B cell (primary cell): ENCODE data around the gene MCOLN3. TPM values are rescaled to one million over a fixed set of nuclear protein-coding genes. Genes with fewer than 3 reads are reported as not detected.

Experiments
- ATAC-seq: fragments of 200-7000 bp; cut with Tn5 transposase; one replicate; pipeline ENCODE4 v1.10.0; 2021; ENCODE audit warnings: low read depth, mild to moderate bottlenecking, moderate number of reproducible peaks, moderate library complexity
- CTCF ChIA-PET: fragments of 350-600 bp; sonication (Branson Sonifier 250); formaldehyde crosslinking; loops from one replicate; lab custom pipeline; 2021; ENCODE audit warnings: antibody characterized with exemption, inconsistent platforms; lab: Charles Lee
- POLR2A ChIA-PET: fragments of 350-600 bp; sonication (Branson Sonifier 250); formaldehyde crosslinking; loops from one replicate; lab custom pipeline; 2021; ENCODE audit warnings: antibody characterized with exemption; lab: Charles Lee
- DNase-seq: peaks from one replicate; pipeline ENCODE4 v3.0.0; 2013
- H2AFZ ChIP-seq: 2 replicates; pipeline ENCODE4 v1.6.1; 2012; ENCODE audit warnings: mild to moderate bottlenecking, low read depth, low read length; ENCODE audit not compliant: insufficient read depth, poor library complexity, severe bottlenecking
- H3K27ac ChIP-seq, 2 donors: 1 replicate in 1 of 2; 2 replicates in 1 of 2; pipeline ENCODE4 v1.5.1; 2012 to 2013; ENCODE audit warnings: low read length in 2 of 2, mild to moderate bottlenecking in 2 of 2, moderate library complexity in 1 of 2
- H3K27me3 ChIP-seq, 4 experiments: fragments of 200-600 bp in 1 of 4; sonication (generic) in 1 of 4; replicated peaks in 1 of 4; 1 replicate in 2 of 4; 2 replicates in 2 of 4; pipeline versions ENCODE4 v1.6.1 to v1.7.0; 2013 to 2016; ENCODE audit warnings: low read length in 3 of 4, mild to moderate bottlenecking in 2 of 4, mixed read lengths in 1 of 4, moderate library complexity in 1 of 4; ENCODE audit not compliant: insufficient read depth in 4 of 4, control insufficient read depth in 3 of 4; ENCODE audit errors: control extremely low read depth in 1 of 4
- H3K36me3 ChIP-seq, 2 experiments: replicated peaks in 1 of 2; 1 replicate in 1 of 2; 2 replicates in 1 of 2; pipeline versions ENCODE4 v1.6.1 to v1.7.1; 2013; ENCODE audit warnings: low read length in 1 of 2; ENCODE audit not compliant: insufficient read depth in 2 of 2, control insufficient read depth in 1 of 2; ENCODE audit errors: control extremely low read depth in 1 of 2, extremely low read depth in 1 of 2
- H3K4me1 ChIP-seq, 2 donors: fragments of 200-600 bp in 1 of 2; sonication (generic) in 1 of 2; 1 replicate in 1 of 2; 2 replicates in 1 of 2; pipeline versions ENCODE4 v1.5.1 to v1.6.1; 2013 to 2017; ENCODE audit warnings: low read length in 2 of 2; ENCODE audit not compliant: control insufficient read depth in 2 of 2, insufficient read depth in 2 of 2
- H3K4me2 ChIP-seq: replicated peaks from 2 replicates; pipeline ENCODE3; 2012; ENCODE audit warnings: mild to moderate bottlenecking, low read depth, low read length; ENCODE audit not compliant: poor library complexity, severe bottlenecking
- H3K4me3 ChIP-seq, 5 experiments: fragments of 200-600 bp in 1 of 5; sonication (generic) in 1 of 5; 1 replicate in 3 of 5; 2 replicates in 2 of 5; pipeline versions ENCODE4 v1.5.1 to v1.7.0; 2011 to 2016; ENCODE audit warnings: low read length in 4 of 5, mild to moderate bottlenecking in 4 of 5, low read depth in 2 of 5, control low read depth in 1 of 5, moderate library complexity in 1 of 5; ENCODE audit not compliant: insufficient read depth in 1 of 5; ENCODE audit errors: control extremely low read depth in 1 of 5, extremely low read depth in 1 of 5
- H3K79me2 ChIP-seq: fragments of 200-600 bp; sonication (generic); one replicate; pipeline ENCODE4 v1.6.0; 2016; ENCODE audit warnings: low read length; ENCODE audit not compliant: control insufficient read depth, insufficient read depth
- H3K9ac ChIP-seq: fragments of 200-600 bp; sonication (generic); 2 replicates; pipeline ENCODE4 v1.6.1; 2017; ENCODE audit warnings: mild to moderate bottlenecking, low read length, moderate library complexity
- H3K9me3 ChIP-seq, 3 donors: one replicate each; pipeline versions ENCODE4 v1.6.1 to v1.7.1; 2013; ENCODE audit warnings: low read length in 2 of 3; ENCODE audit not compliant: control insufficient read depth in 2 of 3, insufficient read depth in 1 of 3; ENCODE audit errors: control extremely low read depth in 1 of 3
- H4K20me1 ChIP-seq: 2 replicates; pipeline ENCODE4 v1.6.0; 2012; ENCODE audit warnings: mild to moderate bottlenecking, low read length; ENCODE audit not compliant: insufficient read depth, control insufficient read depth, poor library complexity, severe bottlenecking
- H3K27ac Mint-ChIP-seq: one replicate; pipeline ENCODE4 v1.8.0; 2021; ENCODE audit warnings: mixed read lengths
- H3K27me3 Mint-ChIP-seq: one replicate; pipeline ENCODE4 v1.8.0; 2021; ENCODE audit warnings: mixed read lengths
- H3K4me1 Mint-ChIP-seq: one replicate; pipeline ENCODE4 v1.8.0; 2021; ENCODE audit warnings: mixed read lengths
- H3K4me3 Mint-ChIP-seq: one replicate; pipeline ENCODE4 v1.8.0; 2021; ENCODE audit warnings: mixed read lengths
- H3K9me3 Mint-ChIP-seq: one replicate; pipeline ENCODE4 v1.8.0; 2022; ENCODE audit warnings: mixed read lengths; ENCODE audit not compliant: insufficient read depth
- CTCF ChIP-seq: fragments of 200-600 bp; IDR thresholded peaks from one replicate; pipeline ENCODE4 v1.8.0; 2022; ENCODE audit warnings: antibody characterized with exemption, mild to moderate bottlenecking
- EZH2 ChIP-seq: IDR thresholded peaks from 2 replicates; pipeline ENCODE4 v1.6.1; 2012; ENCODE audit warnings: borderline replicate concordance, low read depth, mild to moderate bottlenecking, moderate library complexity, low read length; ENCODE audit not compliant: insufficient read depth, poor library complexity, severe bottlenecking
- WGBS: methylation state at CpG from one replicate; pipeline ENCODE4 v1.1.5; 2013; ENCODE audit warnings: missing lambda C conversion rate; ENCODE audit not compliant: insufficient coverage; 5-methylcytosine and 5-hydroxymethylcytosine counted together
- intact Hi-C: fragments of 100-400 bp; cut with micrococcal nuclease; formaldehyde crosslinking; loops from one replicate; pipeline ENCODE4 v1.10.0; 2022
- polyA plus RNA-seq: library from polyadenylated mRNA; depleted of rRNA; stranded (reverse); fragments of >200 nt; gene quantifications from 2 replicates; pipeline ENCODE4 v1.2.3, GENCODE V29; 2012
- total RNA-seq, 2 donors: library from RNA; stranded (reverse); fragments of 120-200 nt in 1 of 2; gene quantifications; 1 replicate in 1 of 2; 2 replicates in 1 of 2; pipeline versions ENCODE4 v1.2.3 to v1.2.4, GENCODE V29; 2013 to 2022

MCOLN3 gene
- total and polyA plus RNA-seq, 2 donors (not counting 1 experiment from before 2014, with no cell fraction given): 0.10 TPM; not detected in 1

- no peaks in the 10 kb centered on the region for H3K36me3 ChIP-seq
- H3K4me3 Mint-ChIP-seq: no peak overlapping the region
- H3K4me1 Mint-ChIP-seq: no peaks in the 10 kb centered on the region
Measured at GRCh38 chr1:85070972-85071492, 22.7 kb upstream of the MCOLN3 start.

GRCh38 chr1:85068846-85069245, 20.5 kb upstream of the MCOLN3 start:
- no peak overlapping the region for H3K27ac Mint-ChIP-seq
- Histone ChIP-seq H3K79me2 (no peaks in the 10 kb centered on the region), H2AFZ (no peak overlapping the region), H3K9me3 (no peaks in the 10 kb centered on the region), H3K4me3 (no peak overlapping the region), H3K27ac (no peak overlapping the region), H4K20me1 (no peaks in the 10 kb centered on the region), H3K27me3 (no peaks in the 10 kb centered on the region), H3K36me3 (no peaks in the 10 kb centered on the region), H3K4me2 (no peak overlapping the region), H3K4me1 (no peaks in the 10 kb centered on the region), H3K9ac (no peak overlapping the region)
- no peaks in the 10 kb centered on the region for H3K9me3 Mint-ChIP-seq
- 100% methylated on average over 1 of the region's 2 CpGs for WGBS
- no peaks in the 10 kb centered on the region for H3K4me1 Mint-ChIP-seq
- POLR2A ChIA-PET: no interaction called here
- intact Hi-C loops: no loop called here
- CTCF ChIA-PET: no interaction called here
- TF ChIP-seq CTCF: no peak
- TF ChIP-seq EZH2: no peak
- ATAC-seq: no peak
- H3K4me3 Mint-ChIP-seq: no peak overlapping the region
- no peak for DNase-seq
- H3K27me3 Mint-ChIP-seq: peaks cover 17% of the 10 kb centered on the region

More at GRCh38 chr1:85070972-85071492, 22.7 kb upstream of the MCOLN3 start:
- Histone ChIP-seq H2AFZ (no peak overlapping the region), H4K20me1 (no peaks in the 10 kb centered on the region), H3K4me3 (no peak overlapping the region), H3K27me3 (peaks cover 0 to 3% (median 0%) of the 10 kb centered on the region in 4 experiments), H3K79me2 (no peaks in the 10 kb centered on the region), H3K4me1 (no peaks in the 10 kb centered on the region), H3K9ac (no peak overlapping the region), H3K27ac (no peak overlapping the region), H3K4me2 (no peak overlapping the region), H3K9me3 (no peaks in the 10 kb centered on the region)
- intact Hi-C loops: no loop called here
- no peak overlapping the region for H3K27ac Mint-ChIP-seq
- WGBS: no CpG with 5 or more reads among the region's 3 CpGs
- peaks cover 7% of the 10 kb centered on the region for H3K9me3 Mint-ChIP-seq
- ChIA-PET POLR2A (no interaction called here), CTCF (no interaction called here)
- H3K27me3 Mint-ChIP-seq: peaks cover 10% of the 10 kb centered on the region
- TF ChIP-seq EZH2 (no peak), CTCF (no peak)
- ATAC-seq (no peak), DNase-seq (no peak)
